Measurements from ENCODE around the gene ATP13A1.

GRCh38 chr19:19672816-19673215 lies 9.3 kb upstream of the ATP13A1 start:
- TF ChIP-seq CTCF (IDR thresholded peaks at IDR 0.05) (no peak), POLR2AphosphoS5 (IDR thresholded peaks at IDR 0.05) (no peak), POLR2A (IDR thresholded peaks at IDR 0.05) (no peak)

Data from gastroesophageal sphincter (tissue), 3 donors.